Right lobe of liver (tissue), 6 donors: ENCODE measurements around the gene RPS27L. TPM values are rescaled to one million over a fixed set of nuclear protein-coding genes. Genes with fewer than 3 reads are reported as not detected.
A peak's percentile ranks its signal among the peaks of the same experiment; 100 is the strongest.

Source experiments
- ATAC-seq, 4 donors: fragments of 200-7000 bp; cut with Tn5 transposase; one replicate each; pipeline ENCODE4 v1.9.1; 2020; ENCODE audit warnings: mild to moderate bottlenecking in 4 of 4, moderate library complexity in 4 of 4
- DNase-seq, 3 donors: peaks; one replicate each; pipeline ENCODE4 v3.0.0-alpha.2; 2020
- H3K27ac ChIP-seq, 3 donors: fragments of 200-600 bp; one replicate each; pipeline ENCODE4 v1.8.0; 2022
- H3K27me3 ChIP-seq, 2 donors: fragments of 200-600 bp; one replicate each; pipeline ENCODE4 v1.8.0; 2022
- H3K36me3 ChIP-seq, 4 donors: fragments of 200-600 bp; sonication (generic) in 1 of 4; one replicate each; pipeline versions ENCODE4 v1.5.1 to v1.8.0; 2017 to 2022; ENCODE audit warnings: control low read depth in 1 of 4
- H3K4me1 ChIP-seq, 4 donors: fragments of 200-600 bp; sonication (generic) in 1 of 4; one replicate each; pipeline versions ENCODE4 v1.5.1 to v1.8.0; 2017 to 2022; ENCODE audit warnings: control low read depth in 1 of 4
- H3K4me3 ChIP-seq, 3 donors: fragments of 200-600 bp; one replicate each; pipeline ENCODE4 v1.8.0; 2022
- H3K9me3 ChIP-seq, 4 donors: fragments of 200-600 bp; sonication (generic) in 1 of 4; one replicate each; pipeline versions ENCODE4 v1.5.1 to v1.8.0; 2017 to 2022; ENCODE audit warnings: control low read depth in 1 of 4
- CTCF ChIP-seq, 4 donors: fragments of 200-600 bp in 3 of 4; fragments of 450-650 bp in 1 of 4; IDR thresholded peaks; one replicate each; pipeline versions ENCODE4 v1.5.1 to v1.8.0; 2016 to 2022; ENCODE audit warnings: antibody characterized with exemption in 4 of 4, mild to moderate bottlenecking in 2 of 4
- POLR2A ChIP-seq: fragments of 450-650 bp; IDR thresholded peaks from one replicate; pipeline ENCODE4 v1.6.1; 2017; ENCODE audit warnings: antibody characterized with exemption, mild to moderate bottlenecking
- WGBS: methylation state at CpG from one replicate; pipeline ENCODE4 v1.1.6; 2018; ENCODE audit warnings: low coverage, low lambda C conversion rate; ENCODE audit not compliant: insufficient coverage; ENCODE audit errors: missing lambda C conversion rate; 5-methylcytosine and 5-hydroxymethylcytosine counted together
- intact Hi-C, 2 donors: fragments of 100-400 bp; cut with DNase I; formaldehyde crosslinking; loops; one replicate each; pipeline versions ENCODE4 v1.11.2 to v1.14.1; 2022
- total RNA-seq, 6 experiments: library from RNA; depleted of rRNA in 2 of 6; stranded (reverse); fragments of >200 nt in 2 of 6; fragmentation: NEBNext Ultra II Directional in 3 of 6; extraction: Animal tissue kit (Norgen Biotek cat#: 25700) in 3 of 6; gene quantifications; one replicate each; pipeline versions ENCODE4 v1.1.0 to v1.2.4, GENCODE V29; 2016 to 2023
- donor health status: DM: no; HTN: yes; CAD: no.
- donor health status: DM: no; HTN: no; CAD: no.
- donor health status: DM: no; HTN: no; CAD: no.
- donor health status: DM: no; HTN: yes; CAD: no.
- donor health status: DM: no; HTN: yes; CAD: no.

RPS27L gene
- total RNA-seq, 6 experiments from 2014 or later = 63.9 to 115 (median 99.8) TPM

GRCh38 chr15:63124506-63124905, 32.8 kb downstream of the RPS27L start:
- Histone ChIP-seq H3K27ac (no peak overlapping the region), H3K4me1 (peaks cover 0 to 7% (median 2%) of the 10 kb centered on the region in 4 donors), H3K36me3 (peaks cover 0 to 24% (median 2%) of the 10 kb centered on the region in 4 donors), H3K9me3 (no peaks in the 10 kb centered on the region), H3K4me3 (no peak overlapping the region), H3K27me3 (no peaks in the 10 kb centered on the region)
- 100% methylated on average over 9 of the region's 9 CpGs for whole genome bisulfite sequencing
- ATAC-seq (no peak), DNase-seq (no peak)
- intact Hi-C loops = no loop called here
- no peak for TF ChIP-seq POLR2A
- TF ChIP-seq CTCF (IDR thresholded peaks at IDR 0.05) = no peak

DNA sequence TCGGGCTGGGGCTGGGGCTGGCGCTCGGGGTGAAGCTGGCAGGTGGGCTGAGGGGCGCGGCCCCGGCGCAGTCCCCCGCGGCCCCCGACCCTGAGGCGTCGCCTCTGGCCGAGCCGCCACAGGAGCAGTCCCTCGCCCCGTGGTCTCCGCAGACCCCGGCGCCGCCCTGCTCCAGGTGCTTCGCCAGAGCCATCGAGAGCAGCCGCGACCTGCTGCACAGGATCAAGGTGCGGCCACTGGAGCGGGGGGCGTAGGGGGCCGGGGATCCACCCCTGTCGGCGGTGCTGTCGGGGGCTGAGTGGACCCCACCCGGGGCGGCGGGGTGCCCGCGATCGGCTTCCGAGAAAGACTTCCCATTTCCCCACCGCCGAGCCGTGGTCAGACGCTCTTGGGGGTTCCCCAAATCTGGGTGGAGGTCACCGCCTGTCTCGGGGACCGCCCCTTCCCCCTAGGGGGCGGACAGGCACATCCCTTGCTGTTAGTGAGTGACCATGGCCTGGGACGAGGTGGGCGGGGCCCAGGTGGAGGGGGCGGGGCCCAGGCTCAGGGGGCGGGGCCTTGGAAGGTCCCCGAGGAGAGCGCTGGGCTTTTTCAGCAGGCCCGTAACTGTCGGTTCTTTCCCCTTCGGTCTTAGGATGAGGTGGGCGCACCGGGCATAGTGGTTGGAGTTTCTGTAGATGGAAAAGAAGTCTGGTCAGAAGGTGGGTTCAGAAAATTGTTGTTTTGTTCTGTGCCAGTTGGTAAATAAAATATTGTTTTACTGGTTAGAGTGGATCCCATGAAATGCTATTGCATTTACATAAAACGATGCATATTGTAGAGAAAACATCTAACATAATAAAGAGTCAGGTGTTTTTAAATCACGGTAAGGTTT, 35.0 kb downstream of the RPS27L start:
- peak; percentile 93 to 95 (median 94) for DNase-seq
- ATAC-seq = peak; percentile 97 to 99 (median 98)
- WGBS = 2% methylated on average over 9 of the region's 59 CpGs
- Histone ChIP-seq H3K4me3 (peak overlapping the region; percentile 91 to 100 (median 95)), H3K36me3 (peaks cover 0 to 6% (median 0%) of the 10 kb centered on the region in 4 donors), H3K27ac (peak overlapping the region; percentile 92 to 97 (median 96)), H3K4me1 (peaks cover 0 to 7% (median 2%) of the 10 kb centered on the region in 4 donors), H3K9me3 (no peaks in the 10 kb centered on the region), H3K27me3 (no peaks in the 10 kb centered on the region)
- TF ChIP-seq CTCF (IDR thresholded peaks at IDR 0.05) (peak; percentile 16 to 44 (median 37)), POLR2A (peak; percentile 60)
- intact Hi-C loops = no loop called here

DNA sequence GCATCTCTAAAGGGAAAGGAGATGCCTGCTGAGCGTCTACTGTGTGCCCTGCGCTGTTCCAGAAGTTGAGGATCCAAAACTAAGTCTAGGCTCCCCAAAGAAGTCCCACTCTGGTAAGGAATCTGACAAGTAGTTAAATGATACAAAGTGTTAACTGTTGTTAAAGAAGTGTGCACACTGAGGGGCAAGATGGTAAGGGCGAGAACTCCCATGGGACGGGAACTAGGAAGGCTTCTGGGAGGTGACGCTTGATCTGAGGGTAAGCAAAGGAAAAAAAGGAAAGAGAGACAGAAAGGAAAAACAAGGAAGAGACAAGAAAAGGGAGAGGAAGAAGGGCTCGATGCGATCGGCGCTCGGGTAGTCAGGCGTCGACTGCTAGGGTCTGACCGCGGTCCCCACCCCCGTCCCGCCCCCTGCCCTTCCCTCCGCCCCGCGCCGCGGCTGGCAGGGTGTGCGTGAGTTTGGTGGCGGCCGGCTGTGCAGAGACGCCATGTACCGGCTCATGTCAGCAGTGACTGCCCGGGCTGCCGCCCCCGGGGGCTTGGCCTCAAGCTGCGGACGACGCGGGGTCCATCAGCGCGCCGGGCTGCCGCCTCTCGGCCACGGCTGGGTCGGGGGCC, 35.8 kb downstream of the RPS27L start, which contains the start of gene LACTB:
Gene LACTB, plus strand, starts transcription at position 480 of the 620 bp plus-strand sequence. Its CDS starts 11 bp downstream, at position 491.
- ATAC-seq (peak; percentile 86 to 92 (median 90)), DNase-seq (peak; percentile 91 to 92 (median 91))
- 2% methylated on average over 20 of the region's 40 CpGs for WGBS
- TF ChIP-seq CTCF (IDR thresholded peaks at IDR 0.05) (no peak), POLR2A (peak; percentile 87)
- Histone ChIP-seq H3K27ac (peak within 1 kb of the TSS; percentile 92 to 97 (median 96)), H3K36me3 (no peaks in the 10 kb centered on the region), H3K9me3 (no peaks in the 10 kb centered on the region), H3K4me3 (peak within 1 kb of the TSS; percentile 91 to 100 (median 95)), H3K27me3 (no peaks in the 10 kb centered on the region), H3K4me1 (peaks cover 0 to 7% (median 2%) of the 10 kb centered on the region in 4 donors)
- intact Hi-C loops = no loop called here

GRCh38 chr15:63118854-63119253, 38.4 kb downstream of the RPS27L start:
- intact Hi-C loops = no loop called here
- TF ChIP-seq CTCF (IDR thresholded peaks at IDR 0.05) (no peak), POLR2A (no peak)
- peaks cover 0 to 7% (median 2%) of the 10 kb centered on the region in 4 donors for H3K4me1 ChIP-seq
- ATAC-seq = no peak
- no peak for DNase-seq
- no peaks in the 10 kb centered on the region for H3K36me3 ChIP-seq
- no peak overlapping the region for H3K4me3 ChIP-seq
- no peaks in the 10 kb centered on the region for H3K27me3 ChIP-seq
- WGBS = 24% methylated on average over 2 of the region's 3 CpGs
- H3K9me3 ChIP-seq = no peaks in the 10 kb centered on the region
- H3K27ac ChIP-seq = no peak overlapping the region
